HG02678 (cell line): ENCODE results near the gene SPON2.

ENCODE experiments used
- ATAC-seq: cut with Tn5 transposase; IDR thresholded peaks from one replicate; pipeline ENCODE4 v1.9.1; 2021; ENCODE audit warnings: mild to moderate bottlenecking, moderate library complexity; ENCODE audit not compliant: unreplicated experiment

SPON2 gene

GRCh38 chr4:1208970-1209704, 36.8 kb upstream of the SPON2 start:
- no peak for ATAC-seq

- ATAC-seq = no peak
These were observed 36.0 kb upstream of the SPON2 start for GRCh38 chr4:1208266-1208961.

- no peak for ATAC-seq
These were observed 35.4 kb upstream of the SPON2 start for GRCh38 chr4:1207603-1208265.

- no peak for ATAC-seq
These were observed 34.7 kb upstream of the SPON2 start for GRCh38 chr4:1207157-1207470.

- no peak for ATAC-seq
These were observed 34.1 kb upstream of the SPON2 start for GRCh38 chr4:1206299-1207156.

GRCh38 chr4:1205586-1206298, 33.4 kb upstream of the SPON2 start:
- ATAC-seq = no peak

GRCh38 chr4:1204828-1205585, 32.6 kb upstream of the SPON2 start:
- no peak for ATAC-seq

GRCh38 chr4:1204286-1204827, 32.0 kb upstream of the SPON2 start:
- ATAC-seq = no peak

- ATAC-seq = no peak
These were observed 30.7 kb upstream of the SPON2 start for GRCh38 chr4:1203026-1203616.

- ATAC-seq = no peak
These were observed 30.2 kb upstream of the SPON2 start for GRCh38 chr4:1202526-1203011.

- peak; percentile 34 for ATAC-seq
These were observed 29.6 kb upstream of the SPON2 start for GRCh38 chr4:1201851-1202525.

- no peak for ATAC-seq
These were observed 28.1 kb upstream of the SPON2 start for GRCh38 chr4:1200425-1201035.

GRCh38 chr4:1199556-1200331, 27.4 kb upstream of the SPON2 start:
- no peak for ATAC-seq

GRCh38 chr4:1198098-1198844, 25.9 kb upstream of the SPON2 start:
- ATAC-seq = no peak

- ATAC-seq = no peak
These were observed 24.2 kb upstream of the SPON2 start for GRCh38 chr4:1196421-1197183.

GRCh38 chr4:1195891-1196401, 23.6 kb upstream of the SPON2 start:
- no peak for ATAC-seq
